SIG-M5 treated with dmso at 0.1 percent for 504 hours (cell line): ENCODE results near the gene SNAPC4.

Experiments
- DNase-seq: peaks from one replicate; lab custom pipeline; 2025; ENCODE audit not compliant: unreplicated experiment; lab: John Stamatoyannopoulos, UW

The SNAPC4 gene

GRCh38 chr9:136392538-136393449 lies 7.2 kb downstream of the SNAPC4 start:
- DNase-seq, result no peak

GRCh38 chr9:136391737-136392537 lies 8.0 kb downstream of the SNAPC4 start:
- DNase-seq, result no peak

GRCh38 chr9:136389396-136389795 lies 10.6 kb downstream of the SNAPC4 start:
- no peak for DNase-seq

- no peak for DNase-seq
These were observed 12.8 kb downstream of the SNAPC4 start for GRCh38 chr9:136387217-136387616.

- no peak for DNase-seq
These were observed 14.0 kb downstream of the SNAPC4 start for GRCh38 chr9:136386018-136386417.

- DNase-seq, result no peak
These were observed 15.0 kb downstream of the SNAPC4 start for GRCh38 chr9:136385015-136385414.

GRCh38 chr9:136383436-136383835 lies 16.5 kb downstream of the SNAPC4 start:
- DNase-seq, result no peak

GRCh38 chr9:136381966-136382513 lies 17.9 kb downstream of the SNAPC4 start:
- DNase-seq, result no peak

GRCh38 chr9:136381311-136381710 lies 18.7 kb downstream of the SNAPC4 start:
- DNase-seq, result no peak

GRCh38 chr9:136380381-136380780 lies 19.6 kb downstream of the SNAPC4 start:
- DNase-seq, result no peak

GRCh38 chr9:136379891-136380290 lies 20.1 kb downstream of the SNAPC4 start:
- DNase-seq, result no peak

- no peak for DNase-seq
These were observed 20.6 kb downstream of the SNAPC4 start for GRCh38 chr9:136379401-136379800.

GRCh38 chr9:136379003-136379287 lies 21.0 kb downstream of the SNAPC4 start:
- no peak for DNase-seq

- no peak for DNase-seq
These were observed 21.6 kb downstream of the SNAPC4 start for GRCh38 chr9:136378170-136379002.

GRCh38 chr9:136377341-136378169 lies 22.4 kb downstream of the SNAPC4 start:
- no peak for DNase-seq

GRCh38 chr9:136376457-136376856 lies 23.5 kb downstream of the SNAPC4 start:
- no peak for DNase-seq

- DNase-seq, result no peak
These were observed 24.9 kb downstream of the SNAPC4 start for GRCh38 chr9:136375096-136375495.

GRCh38 chr9:136374183-136374575 lies 25.8 kb downstream of the SNAPC4 start:
- DNase-seq, result no peak

- no peak for DNase-seq
These were observed 26.4 kb downstream of the SNAPC4 start, which contains the start of gene CARD9 for GRCh38 chr9:136373300-136374182. TSS of gene CARD9 (minus strand) at chr9:136373669. CDS start at chr9:136372078, 1,591 bp downstream.
